HG03135 (cell line): ENCODE results near the gene DBF4.
A peak's percentile ranks its signal among the peaks of the same experiment; 100 is the strongest.
"Not testable (repeated sequence)": the region's sequence is repeated elsewhere in the genome, so short reads cannot be mapped to it uniquely, and the experiment has no call there.

Experiments used
- ATAC-seq: cut with Tn5 transposase; IDR thresholded peaks from one replicate; pipeline ENCODE4 v1.9.1; 2021; ENCODE audit warnings: mild to moderate bottlenecking, moderate library complexity; ENCODE audit not compliant: unreplicated experiment

DBF4 gene

GRCh38 chr7:87882151-87882937 lies 6.1 kb downstream of the DBF4 start:
- ATAC-seq, result no peak

DNA sequence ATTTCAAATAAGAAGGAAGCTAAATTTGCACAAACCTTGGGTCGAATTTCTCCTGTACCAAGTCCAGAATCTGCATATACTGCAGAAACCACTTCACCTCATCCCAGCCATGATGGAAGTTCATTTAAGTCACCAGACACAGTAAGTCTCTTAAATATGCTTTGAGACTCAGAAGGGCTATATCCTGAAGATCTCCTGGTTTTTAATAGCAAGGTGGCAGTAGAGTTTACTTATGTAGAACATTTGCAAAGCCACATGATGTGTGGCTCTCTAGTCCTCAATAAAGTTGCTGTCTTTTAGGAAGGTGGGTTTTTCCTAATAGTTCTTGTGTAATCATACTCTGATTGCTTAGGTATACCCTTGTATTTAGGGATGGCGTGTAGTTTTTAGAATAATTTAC lies 8.7 kb downstream of the DBF4 start:
- no peak for ATAC-seq

DNA sequence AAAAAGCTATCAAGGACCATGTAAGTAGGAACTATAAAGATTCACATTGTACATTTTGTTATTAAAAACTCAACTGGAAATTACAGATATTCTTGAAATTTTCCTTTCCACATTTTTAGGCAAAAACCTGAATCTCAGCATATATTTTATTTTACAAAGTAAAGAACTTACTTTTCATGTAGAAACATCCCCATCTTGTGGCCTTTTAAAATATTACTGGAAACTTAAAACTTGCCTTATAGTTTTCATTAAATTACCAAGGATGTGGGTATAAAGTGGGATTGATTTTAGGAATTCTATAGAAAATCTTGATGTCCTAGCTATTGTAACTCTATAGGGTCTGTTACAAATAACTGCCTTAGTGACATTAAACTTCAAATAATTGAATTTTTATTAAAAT lies 10.6 kb downstream of the DBF4 start:
- no peak for ATAC-seq

DNA sequence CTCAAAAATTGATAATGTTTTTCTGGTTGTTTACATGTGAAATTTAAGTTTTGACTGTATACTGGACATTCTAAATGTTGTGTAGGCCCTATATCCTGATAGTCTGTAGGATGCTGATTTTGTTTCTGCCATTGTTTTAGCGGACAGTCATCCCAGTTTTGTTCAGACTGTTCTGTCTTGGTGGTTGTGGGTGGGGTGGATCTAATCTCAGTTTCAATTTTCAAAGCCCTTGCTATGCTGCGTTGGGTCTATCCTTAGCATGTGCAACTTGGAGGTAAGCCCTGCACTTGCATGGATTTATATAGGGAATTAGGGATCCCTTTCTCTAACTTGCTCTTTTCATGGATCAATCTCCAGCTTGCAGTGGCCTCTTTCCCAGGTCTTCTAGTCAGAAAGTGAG lies 19.1 kb downstream of the DBF4 start:
- ATAC-seq, result no peak

- no peak for ATAC-seq
Observed at GRCh38 chr7:87899255-87899654, 23.0 kb downstream of the DBF4 start.

DNA sequence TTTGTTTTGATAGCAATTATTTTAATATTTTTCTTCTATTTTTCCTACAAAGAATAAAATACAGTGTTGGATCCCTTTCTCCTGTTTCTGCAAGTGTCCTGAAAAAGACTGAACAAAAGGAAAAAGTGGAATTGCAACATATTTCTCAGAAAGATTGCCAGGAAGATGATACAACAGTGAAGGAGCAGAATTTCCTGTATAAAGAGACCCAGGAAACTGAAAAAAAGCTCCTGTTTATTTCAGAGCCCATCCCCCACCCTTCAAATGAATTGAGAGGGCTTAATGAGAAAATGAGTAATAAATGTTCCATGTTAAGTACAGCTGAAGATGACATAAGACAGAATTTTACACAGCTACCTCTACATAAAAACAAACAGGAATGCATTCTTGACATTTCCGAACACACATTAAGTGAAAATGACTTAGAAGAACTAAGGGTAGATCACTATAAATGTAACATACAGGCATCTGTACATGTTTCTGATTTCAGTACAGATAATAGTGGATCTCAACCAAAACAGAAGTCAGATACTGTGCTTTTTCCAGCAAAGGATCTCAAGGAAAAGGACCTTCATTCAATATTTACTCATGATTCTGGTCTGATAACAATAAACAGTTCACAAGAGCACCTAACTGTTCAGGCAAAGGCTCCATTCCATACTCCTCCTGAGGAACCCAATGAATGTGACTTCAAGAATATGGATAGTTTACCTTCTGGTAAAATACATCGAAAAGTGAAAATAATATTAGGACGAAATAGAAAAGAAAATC lies 31.0 kb downstream of the DBF4 start:
- not testable (repeated sequence) for ATAC-seq

GRCh38 chr7:87908814-87909213 lies 32.5 kb downstream of the DBF4 start:
- ATAC-seq, result not testable (repeated sequence)

DNA sequence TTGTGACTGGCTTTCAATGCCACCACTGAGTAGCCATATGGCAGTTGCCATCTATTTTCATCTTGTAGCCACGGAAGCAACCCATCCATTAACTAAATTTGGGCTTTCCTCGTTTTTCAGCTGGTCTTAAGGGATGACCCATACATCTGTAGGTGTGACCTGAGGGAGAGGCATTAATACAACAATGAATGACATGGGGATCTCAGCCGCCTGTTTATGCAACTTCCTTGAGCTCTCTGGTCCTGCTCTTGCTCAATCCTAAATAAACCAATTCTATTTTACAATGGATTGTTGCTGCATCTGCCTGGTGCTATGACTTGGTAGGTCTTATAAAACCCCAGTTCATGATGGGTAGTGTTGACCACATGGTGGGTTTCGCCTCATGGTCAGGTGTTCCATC lies 35.8 kb downstream of the DBF4 start:
- no peak for ATAC-seq

DNA sequence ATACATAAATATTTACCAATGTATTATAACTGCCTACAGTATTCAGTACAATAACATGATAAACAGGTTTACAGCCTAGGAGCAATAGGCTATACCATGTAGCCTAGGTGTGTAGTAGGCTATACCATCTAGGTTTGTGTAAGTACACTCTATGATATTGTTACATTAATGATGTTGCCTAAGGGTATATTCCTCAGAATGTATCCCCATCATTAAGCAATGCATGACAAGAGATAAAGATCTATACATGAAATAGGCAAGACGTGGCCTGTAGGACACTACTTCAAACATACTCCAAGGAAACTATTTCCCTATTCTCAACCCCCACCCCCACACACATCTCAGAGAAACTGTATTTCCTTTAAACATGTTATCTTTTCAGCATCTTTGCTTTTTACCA lies 42.4 kb downstream of the DBF4 start:
- ATAC-seq, result no peak

DNA sequence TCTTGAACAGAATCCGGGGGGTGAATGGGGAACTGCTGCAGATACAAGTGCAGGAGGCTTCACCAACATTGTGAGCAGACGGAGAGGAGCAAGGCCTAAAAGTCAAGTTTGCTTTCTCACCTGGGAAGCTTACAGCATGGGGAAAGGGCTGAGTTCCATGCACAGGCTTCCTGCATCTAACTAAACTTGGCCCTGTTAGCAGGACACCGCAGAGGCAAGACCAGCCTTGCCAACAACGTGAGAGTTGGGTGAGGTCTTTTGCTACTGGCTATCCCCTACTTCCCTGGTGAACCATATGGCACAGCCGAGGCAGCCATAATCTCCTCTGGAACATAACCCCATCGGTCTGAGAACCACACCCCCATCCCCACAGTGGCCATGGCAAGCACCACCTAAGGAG lies 43.6 kb downstream of the DBF4 start:
- ATAC-seq, result no peak

DNA sequence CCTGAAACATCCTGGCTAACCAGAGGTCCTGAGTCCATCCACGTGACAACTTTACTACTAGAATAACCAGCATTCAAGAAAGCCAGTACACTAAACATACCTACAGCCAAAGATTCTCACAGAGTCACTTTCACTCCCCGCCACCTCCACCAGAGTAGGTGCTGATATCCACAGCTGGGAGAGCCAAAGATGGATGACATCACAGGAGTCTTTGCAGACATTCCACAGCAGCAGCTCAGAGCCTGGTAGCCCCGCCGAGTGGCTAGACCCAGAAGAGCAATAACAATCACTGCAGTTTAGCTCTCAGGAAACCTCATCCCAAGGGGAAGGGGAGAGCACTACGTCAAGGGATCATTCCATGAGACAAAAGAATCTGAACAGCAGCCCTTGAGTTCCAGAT lies 44.3 kb downstream of the DBF4 start:
- no peak for ATAC-seq

DNA sequence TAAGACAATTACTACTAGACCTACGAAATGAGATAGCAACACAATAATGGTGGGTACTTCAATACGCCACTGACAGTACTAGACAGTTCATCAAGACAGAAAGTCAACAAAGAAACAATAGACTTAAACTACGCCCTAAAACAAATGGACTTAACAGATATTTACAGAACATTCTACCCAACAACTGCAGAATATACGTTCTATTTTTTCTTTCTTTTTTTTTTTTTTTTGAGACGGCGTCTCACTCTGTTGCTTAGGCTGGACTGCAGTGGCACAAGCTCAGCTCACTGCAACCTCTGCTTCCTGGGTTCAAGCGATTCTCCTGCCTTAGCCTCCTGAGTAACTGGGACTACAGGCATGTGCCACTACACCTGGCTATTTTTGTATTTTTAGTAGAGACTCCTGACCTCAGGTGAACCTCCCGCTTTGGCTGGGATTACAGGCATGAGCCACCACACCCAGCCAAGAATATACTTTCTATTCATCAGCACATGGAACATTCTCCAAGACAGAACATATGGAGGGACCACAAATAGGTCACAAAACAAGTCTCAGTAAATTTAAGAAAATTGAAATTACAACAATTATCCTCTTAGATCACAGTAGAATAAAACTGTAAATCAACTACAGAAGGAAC lies 46.6 kb downstream of the DBF4 start:
- ATAC-seq, result not testable (repeated sequence)

DNA sequence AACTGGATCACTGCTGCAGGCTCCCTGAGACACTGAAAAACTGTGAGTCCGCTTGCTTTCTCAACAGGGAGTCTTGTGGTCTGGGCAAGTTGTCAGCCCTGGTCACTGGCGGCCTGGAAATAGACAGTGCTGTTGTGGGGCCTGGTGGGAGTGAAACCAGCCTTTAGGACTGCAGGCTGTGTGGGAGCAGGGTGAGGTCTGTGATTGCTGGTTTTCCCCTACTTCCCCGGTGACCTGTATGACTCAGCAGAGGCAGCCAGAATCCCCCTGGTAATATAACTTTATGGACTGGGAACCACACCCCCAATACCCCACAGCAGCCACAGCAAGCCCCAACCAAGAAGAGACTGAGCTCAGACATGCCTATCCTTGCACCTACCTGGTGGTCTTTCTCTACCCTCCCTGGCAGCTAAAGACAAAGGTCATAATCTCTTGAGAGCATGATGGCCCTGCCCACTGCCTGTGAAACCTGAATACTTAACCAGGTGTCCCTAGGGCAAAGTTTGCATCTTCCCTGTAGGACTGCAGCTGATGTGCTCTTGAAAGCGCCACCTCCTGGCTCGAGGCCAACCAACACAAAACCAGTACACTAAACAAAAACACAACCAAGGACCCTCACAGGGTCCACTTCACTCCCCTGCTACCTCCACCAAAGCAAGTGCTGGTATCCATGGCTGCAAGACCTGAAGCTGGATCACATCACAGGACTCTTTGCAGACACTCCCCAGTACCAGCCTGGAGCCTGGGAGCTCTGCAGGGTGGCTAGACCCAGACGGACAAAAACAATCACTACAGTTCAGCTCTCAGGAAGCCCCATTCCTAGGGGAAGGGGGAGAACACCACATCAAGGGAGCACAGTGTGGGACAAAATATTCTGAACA lies 50.5 kb downstream of the DBF4 start:
- ATAC-seq, result peak; percentile 97

GRCh38 chr7:87933605-87933952 lies 57.3 kb downstream of the DBF4 start:
- peak; percentile 25 for ATAC-seq

DNA sequence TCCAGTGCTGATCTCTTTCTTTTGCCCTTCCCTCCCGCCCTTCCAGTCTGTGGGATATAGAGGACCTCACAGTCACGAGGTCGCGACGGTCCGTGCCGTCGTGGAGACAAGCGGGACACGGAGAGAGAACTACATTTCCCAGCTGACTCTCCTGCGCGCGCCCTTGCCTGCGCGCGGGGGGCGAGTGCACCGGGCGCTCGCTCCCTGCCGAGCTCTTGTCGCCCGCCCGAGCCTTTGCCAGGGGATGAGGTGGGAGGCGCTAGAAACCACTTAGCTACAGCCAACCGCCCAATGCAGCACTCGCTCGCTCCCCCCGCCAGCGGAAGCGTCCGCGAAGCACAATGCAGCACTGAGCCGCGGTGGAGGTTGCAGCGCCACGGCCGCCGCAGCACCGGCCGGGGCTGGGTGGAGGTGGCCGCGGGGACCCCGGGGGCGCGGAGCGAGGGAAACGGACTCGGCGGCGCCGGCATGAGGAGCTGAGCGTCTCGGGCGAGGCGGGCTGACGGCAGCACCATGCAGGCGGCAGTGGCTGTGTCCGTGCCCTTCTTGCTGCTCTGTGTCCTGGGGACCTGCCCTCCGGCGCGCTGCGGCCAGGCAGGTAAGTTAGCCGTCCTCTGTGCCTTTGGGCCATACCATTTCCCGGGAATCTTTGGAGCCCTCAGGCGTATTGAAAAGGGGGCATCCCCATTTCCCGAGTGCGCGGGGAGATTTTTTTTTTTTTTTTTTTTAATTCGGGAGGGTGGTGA lies 57.8 kb downstream of the DBF4 start, which contains the start of gene ADAM22:
ADAM22 (plus strand) TSS at position 299 of the 746 bp plus-strand sequence; CDS start at position 514, 215 bp downstream.
- ATAC-seq, result peak; percentile 98

DNA sequence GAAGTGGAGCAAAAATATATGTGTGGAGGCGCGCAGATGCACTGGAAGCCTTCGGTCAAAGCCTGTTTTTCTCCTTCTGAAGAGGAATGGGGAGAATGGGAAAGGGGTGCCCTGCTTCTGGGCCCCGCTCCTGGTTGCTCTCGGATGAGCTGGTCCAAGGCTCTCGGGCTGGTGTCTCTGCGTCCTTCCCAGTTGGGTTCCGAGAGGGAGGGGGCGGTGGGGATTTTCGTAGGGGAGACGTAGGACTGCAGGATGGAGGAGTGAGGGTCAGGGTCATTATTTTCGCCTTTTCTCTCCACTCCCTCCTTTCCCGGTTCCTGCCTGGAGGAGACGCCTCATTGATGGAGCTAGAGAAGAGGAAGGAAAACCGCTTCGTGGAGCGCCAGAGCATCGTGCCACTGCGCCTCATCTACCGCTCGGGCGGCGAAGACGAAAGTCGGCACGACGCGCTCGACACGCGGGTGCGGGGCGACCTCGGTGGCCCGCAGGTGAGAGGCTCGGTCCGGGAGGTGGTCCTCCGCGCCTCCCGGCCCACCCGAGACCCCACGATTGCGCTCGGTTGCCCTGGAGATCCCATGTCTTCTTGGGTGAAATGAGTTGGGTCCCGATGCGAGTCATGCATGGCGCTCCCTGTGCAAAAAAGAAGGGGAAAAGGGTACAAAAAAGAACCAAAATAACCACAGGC lies 58.5 kb downstream of the DBF4 start:
- peak; percentile 2 for ATAC-seq

GRCh38 chr7:87935384-87935706 lies 59.1 kb downstream of the DBF4 start:
- ATAC-seq, result no peak

DNA sequence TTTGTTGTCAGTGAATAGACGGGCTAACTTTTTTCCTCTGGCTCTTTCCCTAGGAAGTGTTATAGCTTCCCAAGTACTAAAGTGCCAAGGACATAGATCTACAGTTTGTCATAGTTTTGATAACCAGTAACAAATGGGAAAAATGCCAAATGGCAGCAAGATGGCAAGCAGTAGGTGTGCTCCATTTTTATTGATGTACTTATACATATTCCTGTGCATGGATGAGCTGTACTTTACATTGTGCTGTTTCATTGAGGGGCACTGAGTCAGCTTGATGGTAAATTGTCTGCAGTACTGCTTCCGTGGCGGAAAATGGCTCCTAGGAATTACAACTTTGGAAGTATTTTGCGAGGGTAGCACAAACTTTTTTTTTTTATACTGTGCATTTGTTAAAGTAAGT lies 64.8 kb downstream of the DBF4 start:
- no peak for ATAC-seq

DNA sequence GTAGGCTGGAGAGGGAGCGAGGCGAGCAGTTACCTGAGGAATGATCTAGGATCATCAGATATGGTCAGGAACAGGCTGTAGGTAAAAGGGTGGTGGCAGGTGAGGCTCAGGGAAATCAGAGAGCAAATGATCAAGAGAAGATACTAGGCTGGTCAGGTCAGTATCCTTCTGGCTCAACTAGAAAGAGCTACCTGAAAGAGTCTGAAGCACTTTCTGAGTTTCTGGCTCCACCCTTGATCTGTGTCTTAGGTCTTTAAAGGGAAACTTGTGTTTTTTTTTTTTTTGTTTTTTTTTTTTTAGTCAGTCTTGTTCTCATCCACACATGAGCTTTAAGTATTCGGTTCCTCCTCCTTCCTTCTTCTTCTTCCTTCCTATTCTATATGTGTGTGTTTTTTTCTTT lies 68.3 kb downstream of the DBF4 start:
- ATAC-seq, result no peak

GRCh38 chr7:87945926-87946325 lies 69.6 kb downstream of the DBF4 start:
- not testable (repeated sequence) for ATAC-seq
